ENCODE data around the gene ATP5IF1. TPM values are rescaled to one million over a fixed set of nuclear protein-coding genes. Genes with fewer than 3 reads are reported as not detected.

Gene ATP5IF1
- total RNA-seq, 4 donors from 2014 or later = 131 to 503 (median 344) TPM

DNA sequence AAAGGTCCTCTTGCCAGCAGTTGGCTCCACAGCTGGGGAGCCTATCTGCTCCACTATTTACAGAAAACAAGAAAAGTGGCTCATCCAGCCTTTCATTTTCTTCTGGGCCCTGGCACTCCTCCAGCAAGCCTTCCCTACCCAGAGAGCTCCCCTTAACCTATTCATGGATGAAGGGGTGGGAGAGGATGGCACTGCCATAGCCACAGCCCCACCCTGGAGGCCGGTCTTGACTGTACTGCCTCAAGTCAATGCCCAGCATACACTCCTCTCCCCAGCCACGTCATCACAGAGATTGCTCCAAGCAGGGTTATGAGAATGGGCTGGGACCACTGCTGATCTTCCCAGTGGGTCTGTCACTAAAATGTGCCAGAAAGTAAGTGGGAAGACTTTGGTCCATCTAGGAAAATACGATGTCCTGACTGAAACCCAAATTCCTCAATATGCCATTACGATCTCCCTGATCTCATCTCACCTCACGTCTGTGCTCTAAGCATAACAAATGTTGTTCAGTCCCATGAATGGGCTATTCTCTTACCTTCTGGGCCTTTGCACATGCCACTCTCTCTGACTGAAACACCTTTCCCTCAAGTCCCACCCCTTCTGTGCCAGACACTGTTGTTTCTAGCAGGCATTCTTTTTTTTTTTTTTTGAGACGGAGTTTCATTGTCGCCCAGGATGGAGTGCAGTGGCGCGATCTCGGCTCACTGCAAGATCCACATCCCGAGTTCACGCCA, 38.1 kb upstream of the ATP5IF1 start:
- Histone ChIP-seq H3K36me3 (peaks cover 0 to 30% (median 11%) of the 10 kb centered on the region in 4 donors), H3K4me1 (peaks cover 3 to 13% (median 7%) of the 10 kb centered on the region in 4 donors), H3K27me3 (no peaks in the 10 kb centered on the region), H3K4me3 (no peak overlapping the region), H3K9me3 (no peaks in the 10 kb centered on the region), H3K27ac (no peak overlapping the region)
- 91 to 96% methylated on average over 10 to 12 of the region's 12 CpGs for WGBS, 2 donors (ENCODE audit: low coverage in 1 of 2)
- TF ChIP-seq POLR2A (IDR thresholded peaks at IDR 0.05) (no peak), EP300 (IDR thresholded peaks at IDR 0.05; ENCODE audit: low read depth) (no peak), POLR2AphosphoS5 (IDR thresholded peaks at IDR 0.05) (no peak)
- intact Hi-C loops (cut with DNase I; ENCODE audit: low total_unique reads) (no loop called here), in situ Hi-C loops (cut with MboI; ENCODE audit: low pct_ligation_motif_present in 1 of 4, low pct_unique_long_range_greater_than_20kb in 1 of 4, low sequenced_read_pairs in 3 of 4) (loop anchor here in 1 of 4 donors (10.0 kb wide), 1 partner anchor 103 kb away; no protein-coding TSS in a partner anchor)
- no peak for DNase-seq

DNA sequence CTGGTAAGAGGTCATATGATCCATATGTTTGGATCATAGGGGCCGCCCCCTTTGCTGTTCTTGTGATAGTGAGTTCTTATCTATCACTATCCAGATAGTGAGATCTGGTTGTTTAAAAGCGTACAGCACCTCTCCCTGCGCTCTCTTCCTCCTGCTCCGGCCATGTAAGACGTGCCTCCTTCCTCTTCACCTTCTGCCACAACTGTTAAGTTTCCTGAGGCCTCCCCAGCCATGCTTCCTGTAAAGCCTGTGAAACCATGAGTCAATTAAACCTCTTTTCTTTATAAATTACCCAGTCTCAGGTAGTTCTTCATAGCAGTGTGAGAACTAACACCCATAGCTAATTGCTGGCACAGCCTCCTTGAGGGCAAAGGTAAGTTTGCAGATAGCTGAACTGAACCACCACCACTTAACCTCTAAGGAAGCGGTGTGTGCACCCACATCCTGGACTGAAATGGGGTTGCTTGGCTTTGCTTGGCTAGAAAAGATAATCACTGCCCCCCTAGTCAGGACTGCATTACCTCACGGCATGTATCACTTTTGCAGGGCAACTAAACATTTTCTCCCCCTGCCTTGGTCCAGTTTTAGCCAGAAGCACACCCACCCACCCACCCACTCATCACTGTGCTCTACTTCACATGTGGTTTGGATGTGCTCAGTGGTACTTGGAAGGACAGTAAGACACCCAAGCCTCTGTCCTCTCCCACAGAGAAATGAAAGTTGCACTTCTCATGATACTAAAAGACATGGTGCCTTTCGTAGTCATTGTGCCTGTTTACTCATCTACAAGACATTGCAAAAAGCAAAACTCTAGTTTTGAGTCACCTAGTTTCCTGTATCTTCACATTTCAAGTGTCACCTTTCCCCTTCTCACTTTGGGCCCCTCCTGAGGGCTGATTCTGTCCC, 36.3 kb upstream of the ATP5IF1 start:
- WGBS, 2 donors (ENCODE audit: low coverage in 1 of 2) = 51 to 67% methylated on average over 1 to 8 of the region's 8 CpGs
- Histone ChIP-seq H3K9me3 (no peaks in the 10 kb centered on the region), H3K27ac (peak overlapping the region; percentile 2 to 32 (median 10)), H3K36me3 (peaks cover 0 to 45% (median 22%) of the 10 kb centered on the region in 4 donors), H3K4me3 (no peak overlapping the region), H3K27me3 (no peaks in the 10 kb centered on the region), H3K4me1 (peaks cover 3 to 13% (median 7%) of the 10 kb centered on the region in 4 donors)
- peak; percentile 57 for DNase-seq
- no peak for TF ChIP-seq POLR2AphosphoS5 (IDR thresholded peaks at IDR 0.05)
- TF ChIP-seq, protein P1, sequence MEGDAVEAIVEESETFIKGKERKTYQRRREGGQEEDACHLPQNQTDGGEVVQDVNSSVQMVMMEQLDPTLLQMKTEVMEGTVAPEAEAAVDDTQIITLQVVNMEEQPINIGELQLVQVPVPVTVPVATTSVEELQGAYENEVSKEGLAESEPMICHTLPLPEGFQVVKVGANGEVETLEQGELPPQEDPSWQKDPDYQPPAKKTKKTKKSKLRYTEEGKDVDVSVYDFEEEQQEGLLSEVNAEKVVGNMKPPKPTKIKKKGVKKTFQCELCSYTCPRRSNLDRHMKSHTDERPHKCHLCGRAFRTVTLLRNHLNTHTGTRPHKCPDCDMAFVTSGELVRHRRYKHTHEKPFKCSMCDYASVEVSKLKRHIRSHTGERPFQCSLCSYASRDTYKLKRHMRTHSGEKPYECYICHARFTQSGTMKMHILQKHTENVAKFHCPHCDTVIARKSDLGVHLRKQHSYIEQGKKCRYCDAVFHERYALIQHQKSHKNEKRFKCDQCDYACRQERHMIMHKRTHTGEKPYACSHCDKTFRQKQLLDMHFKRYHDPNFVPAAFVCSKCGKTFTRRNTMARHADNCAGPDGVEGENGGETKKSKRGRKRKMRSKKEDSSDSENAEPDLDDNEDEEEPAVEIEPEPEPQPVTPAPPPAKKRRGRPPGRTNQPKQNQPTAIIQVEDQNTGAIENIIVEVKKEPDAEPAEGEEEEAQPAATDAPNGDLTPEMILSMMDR (IDR thresholded peaks at IDR 0.05) = peak in 1 of 5 experiments; percentile 13
- intact Hi-C loops (cut with DNase I; ENCODE audit: low total_unique reads) (no loop called here), in situ Hi-C loops (cut with MboI; ENCODE audit: low pct_ligation_motif_present in 1 of 4, low pct_unique_long_range_greater_than_20kb in 1 of 4, low sequenced_read_pairs in 3 of 4) (loop anchor here in 2 of 4 donors (10.0 to 25.0 kb wide), 2 partner anchors 105 to 337 kb away; partner anchors contain the start of gene THEMIS2 (in 1 of the 2))

DNA sequence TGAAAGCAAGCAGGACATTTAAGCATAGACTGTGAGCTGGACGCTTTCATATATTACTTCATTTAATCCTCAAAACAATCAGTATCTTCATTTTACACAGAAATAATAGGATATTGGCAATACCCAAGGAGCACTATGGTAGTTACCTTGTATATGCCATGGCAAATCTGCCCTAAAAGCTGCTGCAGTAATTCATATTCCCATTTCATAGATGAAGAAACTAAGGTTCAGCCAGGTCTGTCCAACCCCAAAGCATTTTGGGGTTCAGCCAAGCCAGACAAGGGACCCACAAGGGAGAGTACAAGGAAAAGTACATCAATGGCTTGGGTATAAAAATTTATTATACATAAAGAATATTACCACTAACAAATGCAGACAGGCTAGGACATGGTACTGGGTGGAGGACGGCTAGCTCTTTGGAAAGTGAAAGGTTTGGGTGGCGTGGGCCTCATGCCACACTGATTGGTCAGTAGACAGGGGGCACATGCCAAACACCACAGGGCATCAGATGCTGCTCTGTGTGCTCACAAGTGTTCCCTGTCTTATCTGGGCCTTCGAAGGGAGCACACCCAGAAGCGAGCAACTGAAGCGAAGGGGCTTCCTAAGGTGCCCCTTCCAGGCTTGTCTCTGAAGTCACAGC, 35.6 kb upstream of the ATP5IF1 start:
- TF ChIP-seq, protein P1 (IDR thresholded peaks at IDR 0.05) = no peak
- TF ChIP-seq POLR2AphosphoS5 (IDR thresholded peaks at IDR 0.05) (no peak), POLR2A (IDR thresholded peaks at IDR 0.05) (no peak), EP300 (IDR thresholded peaks at IDR 0.05; ENCODE audit: low read depth) (no peak)
- H3K36me3 ChIP-seq = peaks cover 0 to 46% (median 25%) of the 10 kb centered on the region in 4 donors
- no peaks in the 10 kb centered on the region for H3K9me3 ChIP-seq
- WGBS, 2 donors (ENCODE audit: low coverage in 1 of 2) = 65 to 87% methylated on average over 2 to 6 of the region's 6 CpGs
- H3K27me3 ChIP-seq = no peaks in the 10 kb centered on the region
- peaks cover 3 to 13% (median 7%) of the 10 kb centered on the region in 4 donors for H3K4me1 ChIP-seq
- intact Hi-C loops (cut with DNase I; ENCODE audit: low total_unique reads) = no loop called here
- H3K4me3 ChIP-seq = no peak overlapping the region
- in situ Hi-C loops (cut with MboI; ENCODE audit: low pct_ligation_motif_present in 1 of 4, low pct_unique_long_range_greater_than_20kb in 1 of 4, low sequenced_read_pairs in 3 of 4) = loop anchor here in 1 of 4 donors (25.0 kb wide), 1 partner anchor 338 kb away; the partner anchor contains the start of gene THEMIS2
- H3K27ac ChIP-seq = no peak overlapping the region
- no peak for DNase-seq

DNA sequence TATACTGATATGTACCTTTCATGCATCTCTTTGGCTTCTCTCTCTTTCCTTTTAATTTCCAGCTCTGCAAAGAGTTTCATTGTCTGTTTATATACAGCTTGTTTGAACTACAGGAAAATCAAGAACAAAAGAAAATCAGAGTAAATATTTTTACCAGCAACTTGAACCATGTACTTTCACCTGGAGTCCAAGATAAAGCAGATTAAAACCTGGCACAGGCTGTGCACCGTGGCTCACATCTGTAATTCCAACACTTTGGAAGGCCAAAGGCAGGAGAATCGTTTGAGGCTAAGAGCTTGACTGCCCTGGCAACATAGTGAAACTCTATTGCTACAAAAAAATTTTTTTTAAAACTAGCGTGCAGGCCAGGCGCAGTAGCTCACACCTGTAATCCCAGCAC, 30.7 kb upstream of the ATP5IF1 start:
- in situ Hi-C loops (cut with MboI; ENCODE audit: low pct_ligation_motif_present in 1 of 4, low pct_unique_long_range_greater_than_20kb in 1 of 4, low sequenced_read_pairs in 3 of 4) (loop anchor here in 2 of 4 donors (5.0 to 25.0 kb wide), 2 partner anchors 113 to 343 kb away; partner anchors contain the start of gene THEMIS2 (in 1 of the 2)), intact Hi-C loops (cut with DNase I; ENCODE audit: low total_unique reads) (no loop called here)
- no peaks in the 10 kb centered on the region for H3K9me3 ChIP-seq
- no peak overlapping the region for H3K27ac ChIP-seq
- no peak overlapping the region for H3K4me3 ChIP-seq
- peaks cover 0 to 1% (median 0%) of the 10 kb centered on the region in 4 donors for H3K4me1 ChIP-seq
- DNase-seq = no peak
- peaks cover 0 to 71% (median 36%) of the 10 kb centered on the region in 4 donors for H3K36me3 ChIP-seq
- WGBS, 2 donors (ENCODE audit: low coverage in 1 of 2) = 59 to 67% methylated on average over 3 to 4 of the region's 4 CpGs
- H3K27me3 ChIP-seq = no peaks in the 10 kb centered on the region
- TF ChIP-seq EP300 (IDR thresholded peaks at IDR 0.05; ENCODE audit: low read depth) (no peak), POLR2A (IDR thresholded peaks at IDR 0.05) (no peak), POLR2AphosphoS5 (IDR thresholded peaks at IDR 0.05) (no peak)
- TF ChIP-seq, protein P1 (IDR thresholded peaks at IDR 0.05) = no peak

Measured in transverse colon (tissue), 4 donors.